Panc1 (cell line): ENCODE data around the gene KCNQ1OT1.

Source experiments
- CTCF ChIP-seq: fragments of 450-650 bp; IDR thresholded peaks from 2 replicates; pipeline ENCODE4 v1.5.1; 2017; ENCODE audit warnings: mild to moderate bottlenecking
- POLR2AphosphoS5 ChIP-seq: IDR thresholded peaks from 2 replicates; pipeline ENCODE4 v1.6.1; 2012; ENCODE audit warnings: mild to moderate bottlenecking, low read depth, low read length, moderate library complexity
- REST ChIP-seq, 2 experiments: IDR thresholded peaks; 2 replicates each; pipeline ENCODE4 v1.6.1; 2011 to 2012; ENCODE audit warnings: low read depth in 2 of 2, control low read depth in 1 of 2, low read length in 1 of 2, mild to moderate bottlenecking in 1 of 2, moderate library complexity in 1 of 2; ENCODE audit not compliant: insufficient read depth in 1 of 2
- SIN3A ChIP-seq: IDR thresholded peaks from 2 replicates; pipeline ENCODE4 v1.6.1; 2012; ENCODE audit warnings: low read depth, mild to moderate bottlenecking, low read length, moderate library complexity, borderline replicate concordance; ENCODE audit not compliant: insufficient read depth
- TCF7L2 ChIP-seq: IDR thresholded peaks from 2 replicates; pipeline ENCODE4 v1.6.1; 2011; ENCODE audit warnings: mild to moderate bottlenecking, low read depth, low read length, inconsistent platforms

- no peak for TF ChIP-seq POLR2AphosphoS5
- TF ChIP-seq CTCF, result no peak
- no peak for TF ChIP-seq SIN3A
- no peak for TF ChIP-seq REST (IDR thresholded peaks at IDR 0.05; ENCODE audit: insufficient read depth in 1 of 2, low read depth in 2 of 2, low read length in 1 of 2)
- TF ChIP-seq TCF7L2, result no peak
Observed at GRCh38 chr11:2584434-2584811, 115.4 kb downstream of the KCNQ1OT1 start.
